Measurements from ENCODE around the gene NRP2.

DNA sequence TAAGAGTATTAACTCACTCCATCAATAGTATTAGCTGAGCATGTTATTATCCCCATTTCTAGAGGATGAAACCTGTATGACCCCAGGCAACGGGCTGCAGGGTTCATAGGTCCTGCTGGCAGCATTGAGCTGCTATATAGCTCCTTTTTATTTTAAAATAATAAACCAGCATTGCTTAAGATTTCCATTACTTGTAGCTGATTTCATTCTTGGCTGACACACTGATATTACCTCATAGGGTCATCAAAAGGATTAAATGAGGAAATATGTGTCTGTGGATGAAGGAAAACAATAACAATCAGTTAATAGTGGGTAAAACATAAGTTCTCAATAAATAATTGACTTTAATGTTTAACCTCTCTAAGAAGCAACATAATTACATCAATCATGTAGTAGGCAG lies 48.3 kb upstream of the NRP2 start:
- TF ChIP-seq EZH2 (IDR thresholded peaks at IDR 0.05; ENCODE audit: low read length, missing control alignments) (no peak), CTCF (conservative IDR thresholded peaks at IDR 0.05 in 1 of 2, IDR thresholded peaks at IDR 0.05 in 1 of 2; ENCODE audit: low read depth in 1 of 2, low read length in 2 of 2) (no peak)

Measured in fibroblast of lung (primary cell).